Cardiac muscle cell (in vitro differentiated cells and primary cell): Measurements from ENCODE around the gene SLC38A1. TPM values are rescaled to one million over a fixed set of nuclear protein-coding genes. Genes with fewer than 3 reads are reported as not detected.

Experiments
- DNase-seq, 2 donors: peaks; one replicate each; pipeline versions ENCODE4 v3.0.0 to v3.0.0-alpha.2; 2010 to 2017; ENCODE audit warnings: low read depth in 1 of 2, low spot score in 1 of 2
- H3K27ac ChIP-seq: fragments of 200-600 bp; sonication (generic); 2 replicates; pipeline ENCODE4 v1.5.1; 2016
- H3K27me3 ChIP-seq: fragments of 200-600 bp; sonication (generic); 2 replicates; pipeline ENCODE4 v1.6.0; 2016; ENCODE audit warnings: control low read depth
- H3K36me3 ChIP-seq: fragments of 200-600 bp; sonication (generic); 2 replicates; pipeline ENCODE4 v1.5.1; 2016; ENCODE audit warnings: control low read depth
- H3K4me1 ChIP-seq: fragments of 200-600 bp; sonication (generic); 2 replicates; pipeline ENCODE4 v1.8.1; 2017; ENCODE audit warnings: low read depth, mild to moderate bottlenecking, mixed run types
- H3K4me3 ChIP-seq: fragments of 200-600 bp; sonication (generic); 2 replicates; pipeline ENCODE4 v1.5.1; 2016; ENCODE audit warnings: mild to moderate bottlenecking
- H3K9me3 ChIP-seq: fragments of 200-600 bp; sonication (generic); 2 replicates; pipeline ENCODE4 v1.5.1; 2017; ENCODE audit warnings: low read depth, mild to moderate bottlenecking, control low read depth
- polyA plus RNA-seq: library from polyadenylated mRNA; unstranded; fragments of >200 nt; fragmentation: Nextera tagmentation; extraction: Ambion mirVana; gene quantifications from 2 replicates; pipeline ENCODE4 v1.2.1, GENCODE V29; 2016
- total RNA-seq: library from RNA; depleted of rRNA; stranded (reverse); fragments of >200 nt; gene quantifications from 2 replicates; pipeline ENCODE4 v1.2.3, GENCODE V29; 2016
- TF ChIP-seq, protein P1 (sequence below): IDR thresholded peaks from 2 replicates; pipeline ENCODE4 v1.5.1; 2012; ENCODE audit warnings: low read depth, mild to moderate bottlenecking, low read length

The SLC38A1 gene
- total and polyA plus RNA-seq, 2 experiments from 2014 or later: 59.6 to 62.2 TPM

GRCh38 chr12:46144433-46144832 is 124.4 kb downstream of the SLC38A1 start:
- DNase-seq: no peak
- no peaks in the 10 kb centered on the region for H3K4me1 ChIP-seq

GRCh38 chr12:46136249-46136648 is 132.6 kb downstream of the SLC38A1 start:
- Histone ChIP-seq H3K4me3 (no peak overlapping the region), H3K9me3 (no peaks in the 10 kb centered on the region), H3K36me3 (no peaks in the 10 kb centered on the region), H3K27ac (no peak overlapping the region), H3K27me3 (no peaks in the 10 kb centered on the region), H3K4me1 (peaks cover 16% of the 10 kb centered on the region)
- DNase-seq: no peak
- TF ChIP-seq, protein P1, sequence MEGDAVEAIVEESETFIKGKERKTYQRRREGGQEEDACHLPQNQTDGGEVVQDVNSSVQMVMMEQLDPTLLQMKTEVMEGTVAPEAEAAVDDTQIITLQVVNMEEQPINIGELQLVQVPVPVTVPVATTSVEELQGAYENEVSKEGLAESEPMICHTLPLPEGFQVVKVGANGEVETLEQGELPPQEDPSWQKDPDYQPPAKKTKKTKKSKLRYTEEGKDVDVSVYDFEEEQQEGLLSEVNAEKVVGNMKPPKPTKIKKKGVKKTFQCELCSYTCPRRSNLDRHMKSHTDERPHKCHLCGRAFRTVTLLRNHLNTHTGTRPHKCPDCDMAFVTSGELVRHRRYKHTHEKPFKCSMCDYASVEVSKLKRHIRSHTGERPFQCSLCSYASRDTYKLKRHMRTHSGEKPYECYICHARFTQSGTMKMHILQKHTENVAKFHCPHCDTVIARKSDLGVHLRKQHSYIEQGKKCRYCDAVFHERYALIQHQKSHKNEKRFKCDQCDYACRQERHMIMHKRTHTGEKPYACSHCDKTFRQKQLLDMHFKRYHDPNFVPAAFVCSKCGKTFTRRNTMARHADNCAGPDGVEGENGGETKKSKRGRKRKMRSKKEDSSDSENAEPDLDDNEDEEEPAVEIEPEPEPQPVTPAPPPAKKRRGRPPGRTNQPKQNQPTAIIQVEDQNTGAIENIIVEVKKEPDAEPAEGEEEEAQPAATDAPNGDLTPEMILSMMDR: no peak

More at GRCh38 chr12:46144433-46144832, 124.4 kb downstream of the SLC38A1 start:
- no peak overlapping the region for H3K4me3 ChIP-seq
- H3K27ac ChIP-seq: no peak overlapping the region
- H3K9me3 ChIP-seq: no peaks in the 10 kb centered on the region
- H3K27me3 ChIP-seq: no peaks in the 10 kb centered on the region
- TF ChIP-seq, protein P1: no peak
- H3K36me3 ChIP-seq: no peaks in the 10 kb centered on the region

DNA sequence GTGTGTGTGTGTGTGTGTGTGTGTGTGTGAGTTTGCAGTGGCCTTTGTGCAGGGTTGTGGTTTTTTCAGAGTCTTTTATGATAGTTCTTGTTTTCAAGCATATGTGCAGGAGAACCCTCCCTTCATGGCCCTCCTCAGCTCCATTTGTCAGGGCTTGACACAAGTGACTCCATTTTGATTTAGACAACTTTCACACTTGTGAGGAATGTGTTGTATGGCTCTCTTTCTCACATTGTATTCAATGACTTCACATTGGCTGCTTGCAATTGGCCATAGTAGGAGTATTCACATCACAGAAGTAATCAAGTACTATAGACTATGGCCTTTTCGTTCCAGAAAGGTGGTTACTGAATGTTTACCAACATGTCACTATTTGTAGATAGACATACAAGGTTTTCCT is 133.1 kb downstream of the SLC38A1 start:
- TF ChIP-seq, protein P1: no peak
- no peak overlapping the region for H3K27ac ChIP-seq
- peaks cover 16% of the 10 kb centered on the region for H3K4me1 ChIP-seq
- H3K36me3 ChIP-seq: no peaks in the 10 kb centered on the region
- DNase-seq: no peak
- H3K9me3 ChIP-seq: no peaks in the 10 kb centered on the region
- no peaks in the 10 kb centered on the region for H3K27me3 ChIP-seq
- H3K4me3 ChIP-seq: no peak overlapping the region

- Histone ChIP-seq H3K4me1 (peaks cover 16% of the 10 kb centered on the region), H3K9me3 (no peaks in the 10 kb centered on the region), H3K4me3 (no peak overlapping the region), H3K36me3 (no peaks in the 10 kb centered on the region), H3K27me3 (no peaks in the 10 kb centered on the region), H3K27ac (peak overlapping the region; percentile 78)
- DNase-seq: no peak
- TF ChIP-seq, protein P1: no peak
Observed at GRCh38 chr12:46134852-46135251, 134.0 kb downstream of the SLC38A1 start.

DNA sequence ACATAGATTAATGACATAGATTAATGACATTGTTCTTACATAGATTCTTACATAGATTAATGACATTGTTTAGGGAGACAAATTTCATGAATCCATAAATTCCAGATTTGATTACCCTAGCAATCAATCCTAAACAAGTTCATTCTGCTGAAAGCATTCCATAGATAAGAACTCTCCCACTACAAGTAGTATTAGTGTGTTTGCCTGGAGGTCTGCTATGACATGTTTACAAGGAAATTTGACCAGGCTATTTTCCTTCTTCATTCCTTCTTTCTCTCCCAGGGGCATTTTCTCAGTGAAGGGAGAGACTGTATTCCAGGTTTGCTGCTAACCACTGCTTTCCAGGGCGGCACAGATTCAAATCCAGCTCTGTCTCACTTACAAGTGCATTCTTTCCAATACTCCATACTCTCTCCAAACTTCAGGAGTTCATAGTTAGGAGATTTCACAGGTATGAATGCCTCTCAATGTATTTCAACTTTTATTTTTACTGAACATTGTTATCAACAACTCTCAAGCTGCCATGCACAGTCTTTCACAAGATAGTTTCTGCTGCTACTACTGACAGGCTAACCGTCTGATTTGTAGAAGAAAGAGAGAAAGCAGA is 134.5 kb downstream of the SLC38A1 start:
- Histone ChIP-seq H3K4me1 (peaks cover 16% of the 10 kb centered on the region), H3K27me3 (no peaks in the 10 kb centered on the region), H3K4me3 (no peak overlapping the region), H3K9me3 (no peaks in the 10 kb centered on the region), H3K36me3 (no peaks in the 10 kb centered on the region), H3K27ac (peak overlapping the region; percentile 78)
- DNase-seq: peak in 1 of 2 donors; percentile 55
- TF ChIP-seq, protein P1: no peak
